K562 (cell line): Measurements from ENCODE around the gene ZSCAN22. TPM values are rescaled to one million over a fixed set of nuclear protein-coding genes. Genes with fewer than 3 reads are reported as not detected.

Experiments
- ATAC-seq: fragments of 200-7000 bp; cut with Tn5 transposase; 3 replicates; pipeline ENCODE4 v1.9.1; 2020; ENCODE audit warnings: moderate library complexity
- BruUV-seq: library from RNA; stranded (reverse); fragments of 400-500 nt; replicated peaks from 2 replicates; lab custom pipeline; 2021; lab: Mats Ljungman, UMichigan
- CTCF ChIA-PET: fragments of 300-600 bp; formaldehyde crosslinking; extraction: SDS; loops from one replicate; lab custom pipeline; 2021; ENCODE audit warnings: low intra/inter-chr PET ratio; lab: Yijun Ruan, JAX
- POLR2A ChIA-PET: fragments of 300-600, 350-650 bp; sonication (Branson Sonifier 250); formaldehyde crosslinking; extraction: SDS; loops from one replicate; lab custom pipeline; 2021; ENCODE audit warnings: antibody characterized with exemption, inconsistent platforms; lab: Yijun Ruan, JAX
- DNase-seq, 4 experiments: peaks; one replicate each; pipeline versions ENCODE4 v3.0.0 to v3.0.0-alpha.2; 2011 to 2018; ENCODE audit warnings: low spot score in 3 of 4, mixed read lengths in 3 of 4; ENCODE audit errors: extremely low read depth in 1 of 4
- FAIRE-seq: peaks from 2 replicates; lab custom pipeline; 2011; peaks lifted over from hg19 to GRCh38; lab: Jason Lieb, UNC
- H2AFZ ChIP-seq: 2 replicates; pipeline ENCODE4 v1.6.0; 2011; ENCODE audit warnings: low read depth, low read length, control low read depth, inconsistent platforms
- H3K27ac ChIP-seq: fragments of 200-600 bp; 3 replicates; pipeline ENCODE4 v1.8.0; 2011; ENCODE audit warnings: low read depth, mild to moderate bottlenecking, control low read depth, inconsistent platforms, low read length, moderate library complexity, mixed read lengths; ENCODE audit errors: extremely low read depth
- H3K27me3 ChIP-seq, 2 experiments: fragments of 300-600 bp in 1 of 2; 2 replicates in 1 of 2; 3 replicates in 1 of 2; pipeline versions ENCODE4 v1.6.0 to v1.8.0; 2011; ENCODE audit warnings: inconsistent platforms in 2 of 2, low read length in 2 of 2, mild to moderate bottlenecking in 1 of 2, mixed read lengths in 1 of 2, moderate library complexity in 1 of 2; ENCODE audit not compliant: control insufficient read depth in 2 of 2, insufficient read depth in 2 of 2
- H3K36me3 ChIP-seq: fragments of 300-600 bp; 3 replicates; pipeline ENCODE4 v1.8.0; 2011; ENCODE audit warnings: mild to moderate bottlenecking, low read length, inconsistent platforms; ENCODE audit not compliant: control insufficient read depth, insufficient read depth
- H3K4me1 ChIP-seq, 2 experiments: fragments of 200-600 bp in 1 of 2; replicated peaks in 1 of 2; 2 replicates in 1 of 2; 3 replicates in 1 of 2; pipeline versions ENCODE4 v1.5.1 to v1.8.0; 2011; ENCODE audit warnings: inconsistent platforms in 2 of 2, low read length in 2 of 2, mild to moderate bottlenecking in 1 of 2, mixed read lengths in 1 of 2, moderate library complexity in 1 of 2; ENCODE audit not compliant: control insufficient read depth in 2 of 2, insufficient read depth in 2 of 2
- H3K4me2 ChIP-seq: 2 replicates; pipeline ENCODE4 v1.6.1; 2011; ENCODE audit warnings: low read length, control low read depth, inconsistent platforms, mixed read lengths; ENCODE audit not compliant: insufficient read depth
- H3K4me3 ChIP-seq: fragments of 200-600 bp; sonication (generic), shearing (Covaris generic); 2 replicates; pipeline ENCODE4 v1.5.1; 2016; ENCODE audit warnings: control low read depth, inconsistent platforms
- H3K79me2 ChIP-seq: fragments of 200-600 bp; 3 replicates; pipeline ENCODE4 v1.8.0; 2011; ENCODE audit warnings: low read length, inconsistent platforms; ENCODE audit not compliant: control insufficient read depth, insufficient read depth
- H3K9ac ChIP-seq, 2 experiments: 2 replicates each; pipeline versions ENCODE4 v1.6.0 to v1.6.1; 2011; ENCODE audit warnings: low read depth in 2 of 2, low read length in 2 of 2, control low read depth in 1 of 2, inconsistent platforms in 1 of 2, mild to moderate bottlenecking in 1 of 2, mixed read lengths in 1 of 2; ENCODE audit not compliant: insufficient read depth in 1 of 2
- H3K9me1 ChIP-seq: one replicate; pipeline ENCODE4 v1.6.0; 2011; ENCODE audit warnings: inconsistent platforms, mild to moderate bottlenecking, low read length, moderate library complexity; ENCODE audit not compliant: control insufficient read depth, insufficient read depth
- H3K9me3 ChIP-seq: replicated peaks from 2 replicates; pipeline ENCODE4 v1.5.1; 2011; ENCODE audit warnings: low read depth, low read length, inconsistent platforms; ENCODE audit not compliant: control insufficient read depth, insufficient read depth
- H4K20me1 ChIP-seq: replicated peaks from 2 replicates; pipeline ENCODE4 v1.6.1; 2011; ENCODE audit warnings: low read length, inconsistent platforms, mixed read lengths; ENCODE audit not compliant: control insufficient read depth, insufficient read depth
- BACH1 ChIP-seq: fragments of 200-800 bp; sonication (Bioruptor generic); IDR thresholded peaks from 2 replicates; pipeline ENCODE4 v1.6.1; 2016; ENCODE audit warnings: missing genetic modification characterization, missing compliant biosample characterization
- CBFA2T3 ChIP-seq: fragments of 450-650 bp; IDR thresholded peaks from 2 replicates; pipeline ENCODE4 v1.6.1; 2017
- CREBBP ChIP-seq: IDR thresholded peaks from one replicate; pipeline ENCODE4 v1.6.1; 2012; ENCODE audit warnings: low read depth, mild to moderate bottlenecking, control low read depth, inconsistent platforms, low read length
- DPF2 ChIP-seq: fragments of 450-650 bp; IDR thresholded peaks from 2 replicates; pipeline ENCODE4 v1.6.1; 2016
- E2F3 ChIP-seq: fragments of 250-450 bp; sonication (Bioruptor Pico); IDR thresholded peaks from 2 replicates; pipeline ENCODE4 v1.4.0; 2020; ENCODE audit warnings: mild to moderate bottlenecking
- ETV1 ChIP-seq: fragments of 450-650 bp; conservative IDR thresholded peaks from 2 replicates; pipeline ENCODE4 v1.6.1; 2016; ENCODE audit warnings: missing genetic modification characterization, control low read depth, low read depth, missing compliant biosample characterization
- HDAC1 ChIP-seq, 2 experiments: fragments of 450-650 bp; IDR thresholded peaks; 2 replicates each; pipeline ENCODE4 v1.6.1; 2016 to 2017; ENCODE audit warnings: inconsistent platforms in 1 of 2, mild to moderate bottlenecking in 1 of 2, moderate library complexity in 1 of 2
- MYBL2 ChIP-seq, 2 experiments: fragments of 450-650 bp in 1 of 2; sonication (generic) in 1 of 2; formaldehyde crosslinking in 1 of 2; IDR thresholded peaks; 2 replicates each; pipeline versions ENCODE4 v1.6.1 to v1.8.1; 2017 to 2022; ENCODE audit warnings: borderline replicate concordance in 1 of 2, inconsistent platforms in 1 of 2, low read depth in 1 of 2, mild to moderate bottlenecking in 1 of 2, missing genetic modification reagents in 1 of 2, moderate library complexity in 1 of 2
- NBN ChIP-seq: fragments of 450-650 bp; IDR thresholded peaks from 2 replicates; pipeline ENCODE4 v1.6.1; 2016; ENCODE audit warnings: low read depth, mild to moderate bottlenecking
- PCBP2 ChIP-seq: fragments of 200-400 bp; formaldehyde crosslinking; IDR thresholded peaks from 2 replicates; pipeline ENCODE4 v1.6.1; 2018; ENCODE audit warnings: low read length, low read depth, mild to moderate bottlenecking, moderate library complexity; ENCODE audit not compliant: poor library complexity, severe bottlenecking
- PHTF2 ChIP-seq: fragments of 250-450 bp; sonication (Bioruptor Pico); IDR thresholded peaks from 2 replicates; pipeline ENCODE4 v1.5.0; 2021; ENCODE audit warnings: mild to moderate bottlenecking
- POLR2B ChIP-seq: fragments of 450-650 bp; IDR thresholded peaks from 2 replicates; pipeline ENCODE4 v1.6.1; 2018; ENCODE audit warnings: low read depth; ENCODE audit not compliant: partially characterized antibody
- PPARD ChIP-seq: fragments of 250-450 bp; sonication (Bioruptor Pico); IDR thresholded peaks from 2 replicates; pipeline ENCODE4 v1.8.0; 2022; ENCODE audit warnings: inconsistent platforms, mild to moderate bottlenecking, moderate library complexity
- PREB ChIP-seq: sonication (generic); formaldehyde crosslinking; IDR thresholded peaks from 2 replicates; pipeline ENCODE4 v1.8.1; 2023; ENCODE audit warnings: mild to moderate bottlenecking, missing genetic modification reagents
- ZHX1 ChIP-seq: fragments of 150-350 bp; conservative IDR thresholded peaks from 2 replicates; pipeline ENCODE4 v1.6.1; 2014; ENCODE audit warnings: low read length
- ZNF174 ChIP-seq: fragments of 250-450 bp; sonication (Bioruptor Pico); IDR thresholded peaks from 2 replicates; pipeline ENCODE4 v1.4.0; 2020; ENCODE audit warnings: mild to moderate bottlenecking
- ZNF324 ChIP-seq: fragments of 250-450 bp; sonication (Bioruptor Pico); IDR thresholded peaks from 2 replicates; pipeline ENCODE4 v1.4.0; 2020; ENCODE audit warnings: mild to moderate bottlenecking
- ZNF41 ChIP-seq: fragments of 250-450 bp; sonication (Bioruptor Pico); conservative IDR thresholded peaks from 2 replicates; pipeline ENCODE4 v1.4.0; 2020; ENCODE audit warnings: mild to moderate bottlenecking
- ZSCAN32 ChIP-seq: fragments of 450-650 bp; formaldehyde crosslinking; IDR thresholded peaks from 2 replicates; pipeline ENCODE4 v1.4.0; 2020; ENCODE audit warnings: mild to moderate bottlenecking, moderate library complexity
- WGBS: fragments of 100-300 bp; shearing (Covaris generic); methylation state at CpG from one replicate; pipeline ENCODE4 v1.1.6; 2016; ENCODE audit warnings: low coverage, mixed read lengths; ENCODE audit not compliant: insufficient coverage; ENCODE audit errors: missing lambda C conversion rate; 5-methylcytosine and 5-hydroxymethylcytosine counted together
- in situ Hi-C: fragments of 300-500 bp; cut with MboI; formaldehyde crosslinking; loops from 4 replicates; pipeline ENCODE4 v1.15.0; 2018; ENCODE audit warnings: inconsistent platforms, mixed read lengths
- intact Hi-C: fragments of 100-400 bp; cut with micrococcal nuclease; formaldehyde crosslinking; loops from 2 replicates; pipeline ENCODE4 v1.14.2; 2022
- polyA plus RNA-seq, 8 experiments: library from polyadenylated mRNA; depleted of rRNA in 4 of 8; stranded (reverse) in 5 of 8; unstranded in 3 of 8; fragments of >200 nt; fragmentation: Nextera tagmentation in 2 of 8; fragmentation: Illumina TruSeq in 1 of 8; extraction: Ambion mirVana in 2 of 8; extraction: Trizol in 1 of 8; gene quantifications; 2 replicates each; pipeline versions ENCODE4 v1.2.1 to v1.2.3, GENCODE V29; 2011 to 2014; ENCODE audit warnings: inconsistent platforms in 1 of 8, missing spikeins in 1 of 8
- total RNA-seq, 7 experiments: library from RNA; depleted of rRNA in 6 of 7; stranded (reverse); fragments of >200 nt in 6 of 7; fragmentation: Illumina TruSeq in 2 of 7; extraction: Trizol in 2 of 7; gene quantifications; 2 replicates each; pipeline versions ENCODE4 v1.2.1 to v1.2.3, GENCODE V29; 2011 to 2021; ENCODE audit warnings: low replicate concordance in 1 of 7

The ZSCAN22 gene
- total and polyA plus RNA-seq, 9 of the 15 experiments (the other 6 are each of a cell fraction or from before 2014, with no cell fraction given), result 0.98 to 5.3 (median 3.0) TPM

GRCh38 chr19:58304255-58304654 is 22.5 kb upstream of the ZSCAN22 start (continued):
- TF ChIP-seq ZHX1, result no peak
- TF ChIP-seq ZNF324 (CRISPR knock-in tag), result no peak

- DNase-seq (peak in 1 of 4 experiments; percentile 58), FAIRE-seq (no peak), ATAC-seq (peak; percentile 53)
- Histone ChIP-seq H3K36me3 (peaks cover 61% of the 10 kb centered on the region), H4K20me1 (no peaks in the 10 kb centered on the region), H3K4me1 (peaks cover 7 to 15% of the 10 kb centered on the region in 2 experiments; a peak in 4 of 5 replicates), H2AFZ (peak overlapping the region; percentile 96), H3K27ac (peak overlapping the region; percentile 98), H3K4me3 (peak overlapping the region; percentile 98), H3K79me2 (peaks cover 40% of the 10 kb centered on the region), H3K9me3 (peaks cover 3% of the 10 kb centered on the region), H3K4me2 (peak overlapping the region; percentile 99), H3K9ac (peak overlapping the region in 1 of 2 experiments; percentile 91; a peak in 2 of 4 replicates), H3K27me3 (no peaks in the 10 kb centered on the region), H3K9me1 (no peaks in the 10 kb centered on the region)
- no TSS peak for BruUV-seq
- 7% methylated on average over 7 of the region's 7 CpGs for WGBS
- POLR2A ChIA-PET, result interaction anchor here (0.6 to 4.2 kb wide), 6 partner anchors 8 to 271 kb away, joined by 3 to 27 read pairs (median 4); partner anchors contain the start of gene ZNF8
- CTCF ChIA-PET, result no interaction called here
- in situ Hi-C loops (no loop called here), intact Hi-C loops (loop anchor here (1.0 to 2.0 kb wide), 3 partner anchors 22 to 58 kb away; partner anchors contain the start of genes ZNF497, ZNF8 and ZSCAN22)
- no peak for TF ChIP-seq PREB (CRISPR knock-in tag)
- TF ChIP-seq DPF2, result no peak; the same call in 1 of the 2 replicates
- no peak for TF ChIP-seq POLR2B
- TF ChIP-seq CBFA2T3, result no peak
- 0 out of 2 replicates have a peak, but pooled peaks have one; percentile 9 for TF ChIP-seq NBN
- TF ChIP-seq PCBP2, result no peak
- TF ChIP-seq MYBL2 (IDR thresholded peaks at IDR 0.05; ENCODE audit: low read depth), result no peak
- no peak for TF ChIP-seq MYBL2 (CRISPR knock-in tag; IDR thresholded peaks at IDR 0.05; ENCODE audit: borderline replicate concordance)
- TF ChIP-seq PHTF2 (CRISPR knock-in tag), result no peak
- no peak for TF ChIP-seq E2F3 (CRISPR knock-in tag)
- no peak for TF ChIP-seq ZNF41 (CRISPR knock-in tag)
- no peak for TF ChIP-seq ETV1 (tag)
- no peak for TF ChIP-seq HDAC1 (IDR thresholded peaks at IDR 0.05)
- no peak for TF ChIP-seq PPARD
- no peak for TF ChIP-seq ZSCAN32 (CRISPR knock-in tag)
- no peak for TF ChIP-seq CREBBP
- TF ChIP-seq ZNF174, result no peak
- TF ChIP-seq BACH1 (tag), result no peak
Observed at GRCh38 chr19:58304748-58305064, 22.1 kb upstream of the ZSCAN22 start.
